Trophoblast cell (in vitro differentiated cells and primary cell): ENCODE measurements around the gene PLA2G2D.

Source experiments
- DNase-seq, 2 donors: peaks; one replicate each; pipeline ENCODE4 v3.0.0-alpha.2; 2016
- H2AFZ ChIP-seq: 2 replicates; pipeline ENCODE4 v1.6.1; 2013; ENCODE audit warnings: low read length, moderate library complexity, mild to moderate bottlenecking; ENCODE audit not compliant: insufficient read depth, poor library complexity
- H2AK5ac ChIP-seq: 2 replicates; pipeline ENCODE4 v1.6.1; 2013; ENCODE audit warnings: mild to moderate bottlenecking, low read length
- H2BK120ac ChIP-seq: 2 replicates; pipeline ENCODE4 v1.6.1; 2013; ENCODE audit warnings: low read length, mild to moderate bottlenecking, moderate library complexity; ENCODE audit not compliant: insufficient read depth, poor library complexity
- H2BK12ac ChIP-seq: 2 replicates; pipeline ENCODE4 v1.6.1; 2013; ENCODE audit warnings: mild to moderate bottlenecking, low read length, moderate library complexity
- H2BK5ac ChIP-seq: 2 replicates; pipeline ENCODE4 v1.6.1; 2013; ENCODE audit warnings: low read length, low read depth, moderate library complexity, mild to moderate bottlenecking; ENCODE audit not compliant: poor library complexity
- H3K14ac ChIP-seq: 2 replicates; pipeline ENCODE4 v1.6.1; 2013; ENCODE audit warnings: mild to moderate bottlenecking, low read length
- H3K18ac ChIP-seq: 2 replicates; pipeline ENCODE4 v1.6.1; 2013; ENCODE audit warnings: mild to moderate bottlenecking, low read length
- H3K23ac ChIP-seq: 2 replicates; pipeline ENCODE4 v1.6.1; 2013; ENCODE audit warnings: low read length
- H3K27ac ChIP-seq: 2 replicates; pipeline ENCODE4 v1.5.1; 2013; ENCODE audit warnings: low read depth, mild to moderate bottlenecking, inconsistent platforms, low read length, moderate library complexity
- H3K27me3 ChIP-seq: 2 replicates; pipeline ENCODE4 v1.6.1; 2013; ENCODE audit warnings: inconsistent platforms, mild to moderate bottlenecking, low read length, moderate library complexity; ENCODE audit not compliant: insufficient read depth
- H3K36me3 ChIP-seq, 2 experiments: 1 replicate in 1 of 2; 2 replicates in 1 of 2; pipeline ENCODE4 v1.6.1; 2013; ENCODE audit warnings: low read length in 2 of 2, mild to moderate bottlenecking in 2 of 2, moderate library complexity in 1 of 2; ENCODE audit not compliant: insufficient read depth in 2 of 2, control insufficient read depth in 1 of 2
- H3K4ac ChIP-seq: 2 replicates; pipeline ENCODE4 v1.6.1; 2013; ENCODE audit warnings: low read depth, mild to moderate bottlenecking, low read length, moderate library complexity
- H3K4me1 ChIP-seq, 2 experiments: 1 replicate in 1 of 2; 2 replicates in 1 of 2; pipeline ENCODE4 v1.6.1; 2013; ENCODE audit warnings: low read length in 2 of 2, mild to moderate bottlenecking in 2 of 2, moderate library complexity in 1 of 2; ENCODE audit not compliant: insufficient read depth in 2 of 2, control insufficient read depth in 1 of 2
- H3K4me2 ChIP-seq: 2 replicates; pipeline ENCODE4 v1.6.1; 2013; ENCODE audit warnings: inconsistent platforms, mild to moderate bottlenecking, low read length, moderate library complexity
- H3K4me3 ChIP-seq: 2 replicates; pipeline ENCODE4 v1.5.1; 2013; ENCODE audit warnings: mild to moderate bottlenecking, low read depth, low read length, inconsistent platforms
- H3K79me1 ChIP-seq: one replicate; pipeline ENCODE4 v1.6.1; 2013; ENCODE audit warnings: low read length
- H3K79me2 ChIP-seq: 2 replicates; pipeline ENCODE4 v1.6.1; 2013; ENCODE audit warnings: low read length, mild to moderate bottlenecking; ENCODE audit not compliant: control insufficient read depth, insufficient read depth, poor library complexity
- H3K9ac ChIP-seq: 2 replicates; pipeline ENCODE4 v1.6.1; 2013; ENCODE audit warnings: mild to moderate bottlenecking, low read length
- H3K9me3 ChIP-seq: 2 replicates; pipeline ENCODE4 v1.6.1; 2013; ENCODE audit warnings: low read depth, mild to moderate bottlenecking, control low read depth, inconsistent platforms, low read length; ENCODE audit not compliant: insufficient read depth
- H4K12ac ChIP-seq: 2 replicates; pipeline ENCODE4 v1.6.1; 2013; ENCODE audit warnings: low read depth, mild to moderate bottlenecking, low read length, moderate library complexity
- H4K8ac ChIP-seq: 2 replicates; pipeline ENCODE4 v1.6.1; 2013; ENCODE audit warnings: low read depth, mild to moderate bottlenecking, low read length, moderate library complexity
- H4K91ac ChIP-seq: one replicate; pipeline ENCODE4 v1.6.1; 2013; ENCODE audit warnings: low read depth, mild to moderate bottlenecking, low read length, moderate library complexity
- WGBS: extraction: QIAGEN DNeasy Blood & Tissue Kit; methylation state at CpG from one replicate; pipeline ENCODE4 v1.1.7; 2013; ENCODE audit warnings: missing lambda C conversion rate; ENCODE audit not compliant: insufficient read length, insufficient coverage; ENCODE audit errors: extremely low coverage; 5-methylcytosine and 5-hydroxymethylcytosine counted together

PLA2G2D gene

DNA sequence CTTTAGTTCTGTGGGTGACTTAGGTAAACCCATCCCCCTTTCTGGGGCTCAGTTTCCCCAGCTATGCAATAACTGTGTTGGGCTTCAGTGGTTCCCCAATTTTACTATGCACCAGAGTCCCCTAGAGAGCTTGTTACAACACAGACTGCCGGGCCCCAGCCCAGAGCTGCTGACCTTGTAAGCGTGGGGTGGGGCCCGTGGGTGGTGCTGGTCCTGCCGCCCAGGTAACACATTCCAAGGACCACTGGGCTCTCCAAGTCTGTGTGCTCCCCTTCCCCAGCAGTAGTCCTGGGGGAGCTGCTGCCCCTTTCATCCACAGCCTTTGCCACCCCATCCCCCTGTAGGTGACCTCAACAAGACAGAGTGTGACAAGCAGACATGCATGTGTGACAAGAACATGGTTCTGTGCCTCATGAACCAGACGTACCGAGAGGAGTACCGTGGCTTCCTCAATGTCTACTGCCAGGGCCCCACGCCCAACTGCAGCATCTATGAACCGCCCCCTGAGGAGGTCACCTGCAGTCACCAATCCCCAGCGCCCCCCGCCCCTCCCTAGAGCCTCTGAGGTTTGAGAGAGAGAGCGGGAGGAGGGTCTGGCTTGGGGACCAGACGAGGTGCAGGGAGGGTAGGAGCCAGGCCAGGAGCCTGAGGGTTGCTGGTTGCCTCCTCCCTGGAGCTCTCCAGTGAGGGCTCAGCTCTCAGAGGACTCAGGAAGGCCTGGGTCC, 28.7 kb upstream of the PLA2G2D start:
- no peak overlapping the region for H3K9ac ChIP-seq
- H3K27ac ChIP-seq: no peak overlapping the region
- H2AFZ ChIP-seq: no peak overlapping the region
- H4K8ac ChIP-seq: no peak overlapping the region
- no peak overlapping the region for H2BK120ac ChIP-seq
- H3K79me1 ChIP-seq: no peaks in the 10 kb centered on the region
- DNase-seq: no peak
- no peak overlapping the region for H3K4ac ChIP-seq
- no peak overlapping the region for H3K23ac ChIP-seq
- no peak overlapping the region for H2AK5ac ChIP-seq
- no peaks in the 10 kb centered on the region for H3K36me3 ChIP-seq
- H3K4me3 ChIP-seq: no peak overlapping the region
- no peak overlapping the region for H2BK12ac ChIP-seq
- H3K4me2 ChIP-seq: no peak overlapping the region
- H2BK5ac ChIP-seq: no peak overlapping the region
- no peaks in the 10 kb centered on the region for H3K27me3 ChIP-seq
- H3K4me1 ChIP-seq: peaks cover 0 to 5% of the 10 kb centered on the region in 2 experiments
- no peak overlapping the region for H4K91ac ChIP-seq
- H3K9me3 ChIP-seq: peaks cover 3% of the 10 kb centered on the region
- H3K14ac ChIP-seq: no peak overlapping the region
- WGBS: no CpG with 5 or more reads among the region's 13 CpGs
- no peaks in the 10 kb centered on the region for H3K79me2 ChIP-seq
- H4K12ac ChIP-seq: no peak overlapping the region
- no peak overlapping the region for H3K18ac ChIP-seq

DNA sequence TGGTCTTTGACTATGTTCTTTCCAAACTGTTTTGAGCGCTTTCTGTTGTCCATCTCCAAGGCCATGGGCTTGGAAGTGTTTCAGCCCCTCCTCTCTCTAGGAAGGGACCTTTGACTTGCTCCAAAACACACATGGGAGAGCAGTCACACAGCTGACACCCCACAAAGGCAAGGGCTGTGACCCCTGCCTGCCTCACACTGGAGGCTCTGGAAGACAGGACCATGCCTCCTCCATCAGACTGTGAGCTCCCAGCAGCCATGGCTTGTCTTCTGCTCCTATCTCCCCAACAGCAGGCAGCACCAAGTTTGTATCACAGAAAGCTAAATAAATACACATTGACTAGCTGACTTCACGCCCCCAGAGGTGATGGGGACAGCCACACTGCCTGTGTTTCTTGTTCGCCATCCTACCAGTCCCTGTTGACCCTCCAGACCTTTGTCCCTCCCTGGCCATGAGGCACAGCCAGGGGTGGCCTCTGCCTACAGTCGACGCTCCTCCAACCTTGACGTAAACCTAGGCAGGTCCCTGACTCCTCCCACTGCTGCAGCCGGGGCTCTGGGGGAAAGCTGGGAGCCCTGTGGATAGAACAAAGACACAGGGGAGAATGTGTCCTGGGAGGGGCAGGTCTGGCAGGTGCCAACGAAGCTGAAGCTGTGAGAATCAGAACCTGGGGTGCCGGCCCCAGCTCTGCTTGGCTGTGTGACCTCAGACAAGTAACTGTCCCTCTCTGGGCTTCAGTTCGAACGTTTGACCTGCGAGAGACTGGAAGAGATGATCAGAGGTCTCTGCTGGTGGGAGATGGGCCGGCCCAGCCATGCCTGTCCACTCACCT, 24.6 kb upstream of the PLA2G2D start:
- Histone ChIP-seq H2BK5ac (no peak overlapping the region), H3K9me3 (no peaks in the 10 kb centered on the region), H3K9ac (no peak overlapping the region), H3K4ac (no peak overlapping the region), H4K91ac (no peak overlapping the region), H3K4me1 (peaks cover 2 to 3% of the 10 kb centered on the region in 2 experiments), H3K36me3 (no peaks in the 10 kb centered on the region), H3K27ac (no peak overlapping the region), H3K4me2 (no peak overlapping the region), H3K4me3 (no peak overlapping the region), H3K23ac (no peak overlapping the region), H2BK12ac (no peak overlapping the region), H4K8ac (no peak overlapping the region), H2AK5ac (no peak overlapping the region), H3K79me2 (no peaks in the 10 kb centered on the region), H3K18ac (no peak overlapping the region), H3K14ac (no peak overlapping the region), H3K27me3 (no peaks in the 10 kb centered on the region), H2AFZ (no peak overlapping the region), H4K12ac (no peak overlapping the region), H2BK120ac (no peak overlapping the region), H3K79me1 (no peaks in the 10 kb centered on the region)
- no CpG with 5 or more reads among the region's 13 CpGs for WGBS
- DNase-seq: no peak

- H3K23ac ChIP-seq: no peak overlapping the region
- no peak overlapping the region for H3K27ac ChIP-seq
- H3K9ac ChIP-seq: no peak overlapping the region
- no peak overlapping the region for H2AFZ ChIP-seq
- no peak overlapping the region for H3K4me2 ChIP-seq
- H3K79me1 ChIP-seq: no peaks in the 10 kb centered on the region
- H2BK12ac ChIP-seq: no peak overlapping the region
- H3K18ac ChIP-seq: no peak overlapping the region
- H3K27me3 ChIP-seq: no peaks in the 10 kb centered on the region
- no peak overlapping the region for H4K8ac ChIP-seq
- no peak overlapping the region for H3K14ac ChIP-seq
- H3K36me3 ChIP-seq: no peaks in the 10 kb centered on the region
- H3K4ac ChIP-seq: no peak overlapping the region
- no peak overlapping the region for H2BK5ac ChIP-seq
- no peak overlapping the region for H3K4me3 ChIP-seq
- DNase-seq: no peak
- H4K91ac ChIP-seq: no peak overlapping the region
- no peak overlapping the region for H2BK120ac ChIP-seq
- no peak overlapping the region for H2AK5ac ChIP-seq
- H3K4me1 ChIP-seq: peaks cover 3% of the 10 kb centered on the region in 2 experiments
- H3K9me3 ChIP-seq: no peaks in the 10 kb centered on the region
- H3K79me2 ChIP-seq: no peaks in the 10 kb centered on the region
- WGBS: no CpG with 5 or more reads among the region's 8 CpGs
- H4K12ac ChIP-seq: no peak overlapping the region
Observed at GRCh38 chr1:20143318-20143717, 24.0 kb upstream of the PLA2G2D start.

GRCh38 chr1:20142001-20142710, 22.8 kb upstream of the PLA2G2D start:
- no CpG with 5 or more reads among the region's 13 CpGs for WGBS
- Histone ChIP-seq H3K4me2 (no peak overlapping the region), H2BK12ac (no peak overlapping the region), H2AK5ac (no peak overlapping the region), H3K36me3 (no peaks in the 10 kb centered on the region), H3K79me2 (no peaks in the 10 kb centered on the region), H3K9ac (no peak overlapping the region), H4K91ac (no peak overlapping the region), H2BK120ac (no peak overlapping the region), H3K18ac (no peak overlapping the region), H3K23ac (no peak overlapping the region), H2AFZ (no peak overlapping the region), H2BK5ac (no peak overlapping the region), H3K27me3 (no peaks in the 10 kb centered on the region), H3K9me3 (no peaks in the 10 kb centered on the region), H3K14ac (no peak overlapping the region), H3K4ac (no peak overlapping the region), H3K4me1 (peaks cover 5 to 8% of the 10 kb centered on the region in 2 experiments), H4K12ac (no peak overlapping the region), H3K79me1 (no peaks in the 10 kb centered on the region), H3K4me3 (no peak overlapping the region), H3K27ac (no peak overlapping the region), H4K8ac (no peak overlapping the region)
- no peak for DNase-seq
